ENCODE measurements around the gene MBP. TPM values are rescaled to one million over a fixed set of nuclear protein-coding genes. Genes with fewer than 3 reads are reported as not detected.

Gene MBP
- total and polyA plus RNA-seq, 2 of the 13 experiments (the other 11 are each of a cell fraction or from before 2014, with no cell fraction given): 5.0 to 8.5 TPM

DNA sequence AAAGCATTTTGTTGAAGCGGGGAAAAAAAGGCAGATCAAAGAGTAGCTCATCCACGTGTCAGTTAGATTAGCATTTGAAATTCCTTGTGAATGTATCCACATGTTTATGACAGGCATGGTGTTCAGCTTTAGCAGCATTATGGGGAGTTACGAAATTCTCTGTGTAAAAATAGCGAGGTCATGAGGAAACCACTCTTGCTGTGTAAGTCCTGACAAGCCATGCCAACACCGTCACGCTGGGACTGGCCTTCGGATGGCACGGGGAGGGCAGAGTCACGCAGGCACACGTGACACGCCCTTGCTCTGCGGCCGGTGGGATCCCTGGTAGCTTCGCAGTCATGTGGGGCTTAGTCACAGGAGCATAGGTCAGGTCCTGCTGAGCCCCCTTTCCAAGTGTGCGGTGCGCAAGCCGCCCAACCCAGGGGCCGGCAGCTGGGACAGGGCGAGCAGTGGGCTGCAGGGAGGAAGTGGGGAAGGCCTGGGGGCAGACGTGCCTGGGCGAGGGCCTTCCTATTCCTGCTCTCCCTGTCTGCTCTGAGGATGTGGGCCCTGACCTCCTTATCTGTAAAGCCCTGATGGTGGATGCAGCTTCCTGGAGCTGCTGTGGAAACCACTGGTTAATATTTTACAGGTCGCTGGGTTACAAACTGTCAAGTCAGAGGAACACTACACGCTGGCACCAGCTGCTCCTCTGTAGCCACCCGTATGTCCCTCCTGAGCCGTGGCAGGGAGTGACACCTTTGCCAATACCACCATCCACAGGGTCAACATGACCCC is 18.0 kb downstream of the MBP start (continued):
- TF ChIP-seq, protein P1, sequence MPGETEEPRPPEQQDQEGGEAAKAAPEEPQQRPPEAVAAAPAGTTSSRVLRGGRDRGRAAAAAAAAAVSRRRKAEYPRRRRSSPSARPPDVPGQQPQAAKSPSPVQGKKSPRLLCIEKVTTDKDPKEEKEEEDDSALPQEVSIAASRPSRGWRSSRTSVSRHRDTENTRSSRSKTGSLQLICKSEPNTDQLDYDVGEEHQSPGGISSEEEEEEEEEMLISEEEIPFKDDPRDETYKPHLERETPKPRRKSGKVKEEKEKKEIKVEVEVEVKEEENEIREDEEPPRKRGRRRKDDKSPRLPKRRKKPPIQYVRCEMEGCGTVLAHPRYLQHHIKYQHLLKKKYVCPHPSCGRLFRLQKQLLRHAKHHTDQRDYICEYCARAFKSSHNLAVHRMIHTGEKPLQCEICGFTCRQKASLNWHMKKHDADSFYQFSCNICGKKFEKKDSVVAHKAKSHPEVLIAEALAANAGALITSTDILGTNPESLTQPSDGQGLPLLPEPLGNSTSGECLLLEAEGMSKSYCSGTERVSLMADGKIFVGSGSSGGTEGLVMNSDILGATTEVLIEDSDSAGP (CRISPR knock-in tag; IDR thresholded peaks at IDR 0.05; ENCODE audit: borderline replicate concordance): peak; percentile 75; the same call in 1 of the 2 replicates
- no peak for TF ChIP-seq SUZ12 (IDR thresholded peaks at IDR 0.05; ENCODE audit: low read depth, low read length)
- TF ChIP-seq MAFG (CRISPR knock-in tag; IDR thresholded peaks at IDR 0.05): no peak
- TF ChIP-seq, protein P2, sequence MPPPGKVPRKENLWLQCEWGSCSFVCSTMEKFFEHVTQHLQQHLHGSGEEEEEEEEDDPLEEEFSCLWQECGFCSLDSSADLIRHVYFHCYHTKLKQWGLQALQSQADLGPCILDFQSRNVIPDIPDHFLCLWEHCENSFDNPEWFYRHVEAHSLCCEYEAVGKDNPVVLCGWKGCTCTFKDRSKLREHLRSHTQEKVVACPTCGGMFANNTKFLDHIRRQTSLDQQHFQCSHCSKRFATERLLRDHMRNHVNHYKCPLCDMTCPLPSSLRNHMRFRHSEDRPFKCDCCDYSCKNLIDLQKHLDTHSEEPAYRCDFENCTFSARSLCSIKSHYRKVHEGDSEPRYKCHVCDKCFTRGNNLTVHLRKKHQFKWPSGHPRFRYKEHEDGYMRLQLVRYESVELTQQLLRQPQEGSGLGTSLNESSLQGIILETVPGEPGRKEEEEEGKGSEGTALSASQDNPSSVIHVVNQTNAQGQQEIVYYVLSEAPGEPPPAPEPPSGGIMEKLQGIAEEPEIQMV (CRISPR knock-in tag; IDR thresholded peaks at IDR 0.05; ENCODE audit: low read depth): no peak
- TF ChIP-seq ZFP82 (CRISPR knock-in tag; IDR thresholded peaks at IDR 0.05; ENCODE audit: borderline replicate concordance): no peak
- no peak for TF ChIP-seq SMAD9 (CRISPR knock-in tag; IDR thresholded peaks at IDR 0.05)
- TF ChIP-seq, protein P3, sequence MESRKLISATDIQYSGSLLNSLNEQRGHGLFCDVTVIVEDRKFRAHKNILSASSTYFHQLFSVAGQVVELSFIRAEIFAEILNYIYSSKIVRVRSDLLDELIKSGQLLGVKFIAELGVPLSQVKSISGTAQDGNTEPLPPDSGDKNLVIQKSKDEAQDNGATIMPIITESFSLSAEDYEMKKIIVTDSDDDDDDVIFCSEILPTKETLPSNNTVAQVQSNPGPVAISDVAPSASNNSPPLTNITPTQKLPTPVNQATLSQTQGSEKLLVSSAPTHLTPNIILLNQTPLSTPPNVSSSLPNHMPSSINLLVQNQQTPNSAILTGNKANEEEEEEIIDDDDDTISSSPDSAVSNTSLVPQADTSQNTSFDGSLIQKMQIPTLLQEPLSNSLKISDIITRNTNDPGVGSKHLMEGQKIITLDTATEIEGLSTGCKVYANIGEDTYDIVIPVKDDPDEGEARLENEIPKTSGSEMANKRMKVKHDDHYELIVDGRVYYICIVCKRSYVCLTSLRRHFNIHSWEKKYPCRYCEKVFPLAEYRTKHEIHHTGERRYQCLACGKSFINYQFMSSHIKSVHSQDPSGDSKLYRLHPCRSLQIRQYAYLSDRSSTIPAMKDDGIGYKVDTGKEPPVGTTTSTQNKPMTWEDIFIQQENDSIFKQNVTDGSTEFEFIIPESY (CRISPR knock-in tag; IDR thresholded peaks at IDR 0.05): peak; percentile 56
- 0 out of 2 replicates have a peak, but pooled peaks have one; percentile 42 for TF ChIP-seq ZNF564 (CRISPR knock-in tag; IDR thresholded peaks at IDR 0.05)
- TF ChIP-seq ZNF12 (CRISPR knock-in tag; IDR thresholded peaks at IDR 0.05): 0 out of 2 replicates have a peak, but pooled peaks have one; percentile 17
- TF ChIP-seq ZNF883 (CRISPR knock-in tag; IDR thresholded peaks at IDR 0.05; ENCODE audit: not compliant biosample characterization): peak; percentile 33
- TF ChIP-seq KMT2B (CRISPR knock-in tag; IDR thresholded peaks at IDR 0.05): no peak
- TF ChIP-seq, protein P4, sequence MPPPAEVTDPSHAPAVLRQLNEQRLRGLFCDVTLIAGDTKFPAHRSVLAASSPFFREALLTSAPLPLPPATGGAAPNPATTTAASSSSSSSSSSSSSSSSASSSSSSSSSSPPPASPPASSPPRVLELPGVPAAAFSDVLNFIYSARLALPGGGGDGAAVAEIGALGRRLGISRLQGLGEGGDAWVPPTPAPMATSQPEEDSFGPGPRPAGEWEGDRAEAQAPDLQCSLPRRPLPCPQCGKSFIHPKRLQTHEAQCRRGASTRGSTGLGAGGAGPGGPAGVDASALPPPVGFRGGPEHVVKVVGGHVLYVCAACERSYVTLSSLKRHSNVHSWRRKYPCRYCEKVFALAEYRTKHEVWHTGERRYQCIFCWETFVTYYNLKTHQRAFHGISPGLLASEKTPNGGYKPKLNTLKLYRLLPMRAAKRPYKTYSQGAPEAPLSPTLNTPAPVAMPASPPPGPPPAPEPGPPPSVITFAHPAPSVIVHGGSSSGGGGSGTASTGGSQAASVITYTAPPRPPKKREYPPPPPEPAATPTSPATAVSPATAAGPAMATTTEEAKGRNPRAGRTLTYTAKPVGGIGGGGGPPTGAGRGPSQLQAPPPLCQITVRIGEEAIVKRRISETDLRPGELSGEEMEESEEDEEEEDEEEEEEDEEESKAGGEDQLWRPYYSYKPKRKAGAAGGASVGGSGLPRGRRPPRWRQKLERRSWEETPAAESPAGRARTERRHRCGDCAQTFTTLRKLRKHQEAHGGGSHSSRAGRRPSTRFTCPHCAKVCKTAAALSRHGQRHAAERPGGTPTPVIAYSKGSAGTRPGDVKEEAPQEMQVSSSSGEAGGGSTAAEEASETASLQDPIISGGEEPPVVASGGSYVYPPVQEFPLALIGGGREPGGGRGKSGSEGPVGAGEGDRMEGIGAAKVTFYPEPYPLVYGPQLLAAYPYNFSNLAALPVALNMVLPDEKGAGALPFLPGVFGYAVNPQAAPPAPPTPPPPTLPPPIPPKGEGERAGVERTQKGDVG (CRISPR knock-in tag; IDR thresholded peaks at IDR 0.05; ENCODE audit: borderline replicate concordance): no peak
- 0 out of 2 replicates have a peak, but pooled peaks have one; percentile 56 for TF ChIP-seq FOXJ3 (CRISPR knock-in tag; IDR thresholded peaks at IDR 0.05; ENCODE audit: borderline replicate concordance)
- peak; percentile 63; the same call in 1 of the 2 replicates for TF ChIP-seq CBX5 (CRISPR knock-in tag; IDR thresholded peaks at IDR 0.05; ENCODE audit: borderline replicate concordance)
- TF ChIP-seq, protein P5, sequence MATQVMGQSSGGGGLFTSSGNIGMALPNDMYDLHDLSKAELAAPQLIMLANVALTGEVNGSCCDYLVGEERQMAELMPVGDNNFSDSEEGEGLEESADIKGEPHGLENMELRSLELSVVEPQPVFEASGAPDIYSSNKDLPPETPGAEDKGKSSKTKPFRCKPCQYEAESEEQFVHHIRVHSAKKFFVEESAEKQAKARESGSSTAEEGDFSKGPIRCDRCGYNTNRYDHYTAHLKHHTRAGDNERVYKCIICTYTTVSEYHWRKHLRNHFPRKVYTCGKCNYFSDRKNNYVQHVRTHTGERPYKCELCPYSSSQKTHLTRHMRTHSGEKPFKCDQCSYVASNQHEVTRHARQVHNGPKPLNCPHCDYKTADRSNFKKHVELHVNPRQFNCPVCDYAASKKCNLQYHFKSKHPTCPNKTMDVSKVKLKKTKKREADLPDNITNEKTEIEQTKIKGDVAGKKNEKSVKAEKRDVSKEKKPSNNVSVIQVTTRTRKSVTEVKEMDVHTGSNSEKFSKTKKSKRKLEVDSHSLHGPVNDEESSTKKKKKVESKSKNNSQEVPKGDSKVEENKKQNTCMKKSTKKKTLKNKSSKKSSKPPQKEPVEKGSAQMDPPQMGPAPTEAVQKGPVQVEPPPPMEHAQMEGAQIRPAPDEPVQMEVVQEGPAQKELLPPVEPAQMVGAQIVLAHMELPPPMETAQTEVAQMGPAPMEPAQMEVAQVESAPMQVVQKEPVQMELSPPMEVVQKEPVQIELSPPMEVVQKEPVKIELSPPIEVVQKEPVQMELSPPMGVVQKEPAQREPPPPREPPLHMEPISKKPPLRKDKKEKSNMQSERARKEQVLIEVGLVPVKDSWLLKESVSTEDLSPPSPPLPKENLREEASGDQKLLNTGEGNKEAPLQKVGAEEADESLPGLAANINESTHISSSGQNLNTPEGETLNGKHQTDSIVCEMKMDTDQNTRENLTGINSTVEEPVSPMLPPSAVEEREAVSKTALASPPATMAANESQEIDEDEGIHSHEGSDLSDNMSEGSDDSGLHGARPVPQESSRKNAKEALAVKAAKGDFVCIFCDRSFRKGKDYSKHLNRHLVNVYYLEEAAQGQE (IDR thresholded peaks at IDR 0.05; ENCODE audit: borderline replicate concordance in 1 of 2, low read depth in 1 of 2, low read length in 2 of 2): no peak

Data from HepG2 (cell line).